Skeletal muscle tissue (tissue), 4 donors: Measurements from ENCODE around the gene HTRA3. TPM values are rescaled to one million over a fixed set of nuclear protein-coding genes. Genes with fewer than 3 reads are reported as not detected.

ENCODE experiments used
- H3K27ac ChIP-seq: one replicate; pipeline ENCODE4 v1.7.0; 2013; ENCODE audit warnings: mild to moderate bottlenecking, low read depth, low read length, inconsistent platforms
- H3K27me3 ChIP-seq, 3 donors: one replicate each; pipeline ENCODE4 v1.7.0; 2013; ENCODE audit warnings: low read length in 3 of 3; ENCODE audit not compliant: control insufficient read depth in 3 of 3, insufficient read depth in 3 of 3
- H3K36me3 ChIP-seq, 3 donors: one replicate each; pipeline ENCODE4 v1.7.0; 2013; ENCODE audit warnings: low read length in 3 of 3; ENCODE audit not compliant: control insufficient read depth in 3 of 3, insufficient read depth in 3 of 3
- H3K4me1 ChIP-seq, 3 donors: one replicate each; pipeline ENCODE4 v1.7.0; 2013; ENCODE audit warnings: low read length in 3 of 3, mild to moderate bottlenecking in 3 of 3; ENCODE audit not compliant: control insufficient read depth in 3 of 3, insufficient read depth in 3 of 3
- H3K4me3 ChIP-seq, 3 donors: one replicate each; pipeline ENCODE4 v1.7.0; 2013; ENCODE audit warnings: low read length in 3 of 3
- H3K9ac ChIP-seq, 3 donors: one replicate each; pipeline ENCODE4 v1.7.0; 2013; ENCODE audit warnings: low read length in 3 of 3, mild to moderate bottlenecking in 3 of 3, moderate library complexity in 2 of 3, low read depth in 1 of 3
- H3K9me3 ChIP-seq, 3 donors: one replicate each; pipeline ENCODE4 v1.7.0; 2013; ENCODE audit warnings: low read length in 3 of 3; ENCODE audit not compliant: control insufficient read depth in 3 of 3
- total RNA-seq: library from RNA; depleted of rRNA; stranded (reverse); fragments of >200 nt; gene quantifications from one replicate; pipeline ENCODE4 v1.2.3, GENCODE V29; 2014
- donor health status: Osteomylitis.

Gene HTRA3
- total RNA-seq, 1 donor from 2014 or later: 20.9 TPM

DNA sequence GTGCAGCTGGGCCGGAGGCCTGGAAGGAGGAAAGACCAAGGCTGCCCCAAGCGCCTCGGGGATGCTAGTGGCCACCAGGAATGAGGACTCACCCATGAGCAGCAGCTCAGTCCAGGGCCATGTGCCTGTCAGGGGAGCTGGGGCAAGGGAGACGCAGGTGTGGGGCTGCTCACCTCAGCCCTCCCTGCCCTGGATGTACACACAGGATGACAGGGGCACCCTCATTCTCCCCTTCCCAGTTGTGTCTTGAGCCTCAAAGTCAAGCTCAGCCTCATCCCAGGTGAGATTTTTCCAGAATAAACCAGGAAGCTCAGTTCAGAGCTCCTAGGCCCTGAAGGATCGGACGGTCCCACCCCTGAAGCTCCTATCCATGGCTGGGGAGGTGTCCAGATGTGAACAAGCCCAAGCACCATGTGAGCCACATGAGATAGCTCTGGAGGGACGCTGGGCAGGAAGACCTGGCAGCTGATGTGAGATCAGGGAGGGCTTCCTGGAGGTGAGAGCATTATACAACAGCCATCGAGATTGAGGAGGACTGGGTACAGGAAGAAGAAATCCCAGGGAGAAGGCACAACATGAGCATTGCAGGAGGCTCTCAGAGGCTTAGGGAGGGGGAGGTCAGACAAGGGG lies 23.0 kb downstream of the HTRA3 start:
- Histone ChIP-seq H3K9me3 (no peaks in the 10 kb centered on the region), H3K9ac (no peak overlapping the region), H3K27ac (no peak overlapping the region), H3K27me3 (no peaks in the 10 kb centered on the region), H3K4me1 (no peaks in the 10 kb centered on the region), H3K36me3 (peaks cover 0 to 6% (median 4%) of the 10 kb centered on the region in 3 donors), H3K4me3 (no peak overlapping the region)

DNA sequence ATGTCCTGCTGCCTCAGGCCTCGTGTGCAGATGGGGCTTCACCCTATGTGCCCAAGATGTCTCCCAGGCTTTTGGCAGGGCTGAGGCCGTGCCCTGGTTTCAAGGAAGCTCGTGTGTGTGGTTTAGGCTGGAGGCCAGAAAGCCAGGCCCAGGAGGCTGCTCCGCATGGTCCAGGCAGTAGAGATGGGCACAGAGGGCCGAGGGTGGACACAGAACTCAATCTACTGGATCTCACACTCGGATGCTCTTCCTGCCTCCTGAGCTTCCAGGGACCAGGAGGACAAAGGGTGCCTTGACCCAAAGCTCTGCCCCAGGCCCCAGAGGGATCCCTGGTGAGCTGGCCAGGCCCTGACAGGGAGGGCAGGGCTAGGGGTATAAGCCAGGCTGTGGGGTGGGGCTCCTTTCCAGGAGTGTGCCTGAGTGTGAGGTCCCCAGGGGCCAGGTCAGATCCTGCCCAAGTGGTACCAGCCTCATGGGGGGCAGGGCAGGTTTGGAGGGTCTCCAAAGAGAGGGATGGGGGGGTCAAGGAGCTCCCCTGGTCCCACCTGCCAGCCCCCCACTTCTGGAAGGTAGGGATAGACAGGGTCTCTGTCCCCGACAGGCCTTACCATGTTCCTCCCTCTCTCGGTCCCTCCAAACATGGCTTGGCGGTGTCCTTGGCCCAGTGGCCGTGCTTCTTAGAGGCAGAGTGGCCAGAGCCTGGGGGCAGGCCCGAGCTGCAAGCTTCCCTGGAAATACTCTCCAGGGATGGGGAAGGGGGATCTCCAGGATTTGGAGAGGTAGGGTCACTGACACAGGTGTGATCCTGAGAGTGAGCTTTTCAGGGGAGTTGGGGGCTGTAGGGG lies 23.8 kb downstream of the HTRA3 start:
- Histone ChIP-seq H3K4me3 (no peak overlapping the region), H3K27ac (no peak overlapping the region), H3K9me3 (no peaks in the 10 kb centered on the region), H3K36me3 (peaks cover 0 to 6% (median 4%) of the 10 kb centered on the region in 3 donors), H3K9ac (no peak overlapping the region), H3K4me1 (no peaks in the 10 kb centered on the region), H3K27me3 (no peaks in the 10 kb centered on the region)

DNA sequence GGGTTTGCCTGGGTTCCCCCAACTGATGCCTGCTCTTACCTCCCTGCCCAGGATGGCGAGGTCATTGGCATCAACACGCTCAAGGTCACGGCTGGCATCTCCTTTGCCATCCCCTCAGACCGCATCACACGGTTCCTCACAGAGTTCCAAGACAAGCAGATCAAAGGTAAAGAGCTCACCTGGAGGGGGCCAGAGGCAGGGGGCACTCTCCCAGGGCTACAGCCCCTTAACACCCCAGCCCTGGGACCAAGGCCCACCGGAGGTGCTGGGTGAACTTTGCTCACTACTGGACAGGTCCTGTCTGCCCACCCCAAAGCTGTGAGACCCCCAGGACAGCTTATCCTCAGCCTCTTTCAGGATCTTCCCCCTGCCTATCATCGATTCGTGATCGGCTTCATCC lies 24.5 kb downstream of the HTRA3 start:
- Histone ChIP-seq H3K9ac (no peak overlapping the region), H3K27ac (no peak overlapping the region), H3K36me3 (peaks cover 0 to 6% (median 4%) of the 10 kb centered on the region in 3 donors), H3K9me3 (no peaks in the 10 kb centered on the region), H3K27me3 (no peaks in the 10 kb centered on the region), H3K4me3 (no peak overlapping the region), H3K4me1 (no peaks in the 10 kb centered on the region)

DNA sequence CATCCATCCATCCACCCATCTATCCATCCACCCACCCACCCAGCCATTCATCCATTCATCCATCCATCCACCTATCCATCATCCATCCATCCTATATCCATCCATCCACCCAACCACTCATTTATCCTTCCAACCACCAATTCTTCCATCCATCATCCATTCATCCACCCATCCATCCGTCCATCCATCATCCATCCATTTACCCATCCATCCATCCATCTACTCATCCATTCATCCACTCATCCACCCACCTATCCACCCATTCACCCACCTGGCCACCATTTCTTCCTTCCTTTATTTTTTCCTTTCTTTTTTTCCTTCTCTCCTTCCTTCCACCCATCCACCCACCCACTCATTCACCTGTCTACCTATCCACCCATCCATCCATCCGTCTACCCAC lies 25.2 kb downstream of the HTRA3 start:
- H3K4me1 ChIP-seq: no peaks in the 10 kb centered on the region
- H3K27me3 ChIP-seq: no peaks in the 10 kb centered on the region
- H3K36me3 ChIP-seq: peaks cover 0 to 6% (median 4%) of the 10 kb centered on the region in 3 donors
- H3K27ac ChIP-seq: no peak overlapping the region
- no peaks in the 10 kb centered on the region for H3K9me3 ChIP-seq
- H3K4me3 ChIP-seq: no peak overlapping the region
- no peak overlapping the region for H3K9ac ChIP-seq

DNA sequence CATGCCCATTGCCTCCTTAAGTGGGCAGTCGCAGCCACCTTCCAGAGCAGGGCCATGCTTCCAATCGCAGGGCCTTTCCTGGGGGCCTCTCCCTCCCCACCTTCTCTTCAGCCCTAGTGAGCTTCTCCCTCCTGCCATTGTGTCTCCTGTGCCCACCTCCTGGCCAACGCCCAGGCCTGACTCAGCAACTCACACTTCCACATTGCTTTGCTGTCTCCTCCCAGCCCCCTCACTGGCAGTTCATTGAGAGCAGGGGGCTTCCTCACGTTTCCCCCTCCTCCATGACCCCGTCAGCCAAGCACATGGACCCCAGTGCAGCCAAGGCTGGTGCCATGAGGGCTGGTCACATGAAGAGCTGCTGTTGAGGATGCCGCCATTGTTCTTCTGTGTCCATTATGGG lies 25.9 kb downstream of the HTRA3 start:
- Histone ChIP-seq H3K4me1 (no peaks in the 10 kb centered on the region), H3K27ac (no peak overlapping the region), H3K4me3 (no peak overlapping the region), H3K9ac (no peak overlapping the region), H3K9me3 (no peaks in the 10 kb centered on the region), H3K36me3 (peaks cover 0 to 6% (median 3%) of the 10 kb centered on the region in 3 donors), H3K27me3 (no peaks in the 10 kb centered on the region)

DNA sequence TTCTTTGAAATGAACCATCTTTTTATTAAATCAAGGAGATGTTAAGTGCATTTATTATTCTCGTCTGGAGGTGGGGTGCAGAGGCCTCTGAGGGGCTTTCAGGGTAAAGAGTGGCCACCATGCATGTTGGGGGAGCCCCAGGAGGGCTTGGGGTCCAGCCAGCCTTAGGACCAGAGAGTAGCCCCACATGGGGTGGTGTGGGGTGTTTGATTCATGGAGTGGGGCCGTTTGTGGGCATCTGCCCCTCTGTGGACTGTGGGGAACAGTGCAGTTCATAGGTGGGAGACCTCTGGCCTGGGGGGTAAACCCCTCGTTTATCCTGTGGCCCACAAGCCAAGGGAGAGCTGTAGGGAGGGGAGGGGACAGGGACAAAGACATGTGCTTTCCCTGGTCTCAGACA lies 26.9 kb downstream of the HTRA3 start:
- H3K9ac ChIP-seq: no peak overlapping the region
- H3K4me1 ChIP-seq: no peaks in the 10 kb centered on the region
- H3K27ac ChIP-seq: no peak overlapping the region
- peaks cover 0 to 6% (median 2%) of the 10 kb centered on the region in 3 donors for H3K36me3 ChIP-seq
- no peaks in the 10 kb centered on the region for H3K27me3 ChIP-seq
- no peak overlapping the region for H3K4me3 ChIP-seq
- no peaks in the 10 kb centered on the region for H3K9me3 ChIP-seq

DNA sequence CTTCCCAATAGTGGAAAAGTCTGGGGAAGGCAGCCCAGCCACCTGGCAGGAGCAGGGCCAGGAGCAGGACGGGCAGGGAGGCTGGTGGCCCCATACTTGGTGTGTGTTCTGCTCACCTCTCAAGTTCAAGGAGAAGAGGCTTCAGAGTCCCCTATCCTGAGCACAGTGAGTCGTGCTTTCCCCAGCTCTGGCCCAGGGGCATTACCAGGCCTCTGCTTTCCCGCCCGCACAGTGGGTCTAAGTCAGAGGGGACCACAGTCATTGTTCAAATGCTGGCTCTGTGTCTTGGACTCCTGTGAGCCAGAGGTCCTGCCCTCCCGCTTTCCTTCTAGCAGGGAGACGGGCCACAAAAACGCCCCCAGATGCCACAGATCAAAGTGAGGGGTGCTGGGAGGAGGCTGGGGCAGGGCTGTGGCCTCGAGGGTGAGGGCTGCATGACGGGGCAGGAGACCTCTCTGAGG lies 27.6 kb downstream of the HTRA3 start:
- H3K4me1 ChIP-seq: no peaks in the 10 kb centered on the region
- H3K4me3 ChIP-seq: no peak overlapping the region
- H3K9ac ChIP-seq: no peak overlapping the region
- no peak overlapping the region for H3K27ac ChIP-seq
- H3K27me3 ChIP-seq: no peaks in the 10 kb centered on the region
- H3K36me3 ChIP-seq: peaks cover 0 to 6% (median 2%) of the 10 kb centered on the region in 3 donors
- no peaks in the 10 kb centered on the region for H3K9me3 ChIP-seq

DNA sequence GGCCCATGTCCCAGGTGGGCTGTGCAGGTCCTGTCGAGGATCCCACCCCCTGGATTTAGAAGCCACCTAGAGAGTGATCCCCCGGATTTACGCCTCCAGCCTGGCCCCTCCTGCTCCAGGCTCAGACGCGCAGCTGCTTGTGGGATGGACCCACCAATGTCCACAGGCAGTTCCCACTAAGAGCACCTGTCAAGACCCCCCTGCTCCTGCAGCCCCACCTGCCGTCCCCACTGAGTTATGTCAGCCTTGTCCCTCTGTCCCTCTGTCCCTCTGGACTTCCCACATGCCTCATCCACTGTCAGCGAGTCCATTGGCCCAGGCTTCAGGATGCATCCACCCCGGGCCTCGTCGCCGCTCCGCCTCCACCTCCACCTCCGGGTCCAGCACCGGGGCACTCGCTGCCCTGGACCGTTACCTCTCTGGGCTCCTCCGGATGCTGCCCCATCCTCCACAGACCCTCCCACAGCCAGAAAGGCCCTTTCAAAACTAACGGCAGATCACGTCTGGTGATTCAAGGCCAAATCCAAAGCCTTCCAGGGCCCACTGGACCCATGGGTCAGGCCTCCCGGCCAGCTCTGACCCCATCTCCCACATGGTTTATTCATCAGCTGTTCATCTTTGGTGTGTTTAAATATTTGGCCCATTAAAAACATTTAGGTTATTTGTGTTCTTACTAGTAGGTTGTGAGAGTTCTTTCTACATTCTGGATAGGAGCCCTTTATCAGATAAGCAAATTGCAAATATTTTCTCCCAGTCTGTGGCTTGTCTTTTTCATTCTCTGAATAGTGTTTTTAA lies 28.3 kb downstream of the HTRA3 start:
- H3K9me3 ChIP-seq: no peaks in the 10 kb centered on the region
- H3K36me3 ChIP-seq: peaks cover 0 to 6% (median 2%) of the 10 kb centered on the region in 3 donors
- no peaks in the 10 kb centered on the region for H3K27me3 ChIP-seq
- no peak overlapping the region for H3K9ac ChIP-seq
- H3K27ac ChIP-seq: no peak overlapping the region
- H3K4me1 ChIP-seq: no peaks in the 10 kb centered on the region
- no peak overlapping the region for H3K4me3 ChIP-seq

DNA sequence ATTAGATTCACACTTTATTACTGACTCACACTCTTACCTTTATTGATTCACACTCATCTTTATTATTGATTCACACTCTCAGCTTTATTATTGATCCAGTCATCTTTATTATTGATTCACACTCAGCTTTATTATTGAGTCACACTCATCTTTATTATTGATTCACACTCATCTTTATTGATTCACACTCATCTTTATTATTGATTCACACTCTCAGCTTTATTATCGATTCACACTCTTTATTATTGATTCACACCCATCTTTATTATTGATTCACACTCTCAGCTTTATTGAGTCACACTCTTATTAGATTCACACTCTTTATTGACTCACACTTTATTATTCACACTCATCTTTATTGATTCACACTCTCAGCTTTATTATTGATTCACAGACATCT lies 31.3 kb downstream of the HTRA3 start:
- peaks cover 0 to 2% (median 0%) of the 10 kb centered on the region in 3 donors for H3K36me3 ChIP-seq
- H3K9ac ChIP-seq: no peak overlapping the region
- H3K4me3 ChIP-seq: no peak overlapping the region
- no peaks in the 10 kb centered on the region for H3K9me3 ChIP-seq
- no peak overlapping the region for H3K27ac ChIP-seq
- no peaks in the 10 kb centered on the region for H3K27me3 ChIP-seq
- peaks cover 0 to 1% (median under 1%) of the 10 kb centered on the region in 3 donors for H3K4me1 ChIP-seq
